ENCODE measurements around the gene CASZ1.

- TF ChIP-seq POLR2A (IDR thresholded peaks at IDR 0.05) (no peak), CTCF (IDR thresholded peaks at IDR 0.05) (peak in 1 of 6 experiments; percentile 13)
These were observed 161.9 kb downstream of the CASZ1 start for GRCh38 chr1:10634428-10635084.

Data from esophagus squamous epithelium (tissue), 4 donors.